Posterior vena cava (tissue), 2 donors: ENCODE data around the gene PKIG. TPM values are rescaled to one million over a fixed set of nuclear protein-coding genes. Genes with fewer than 3 reads are reported as not detected.

Experiments
- total RNA-seq, 2 donors: library from RNA; stranded (reverse); fragmentation: NEBNext Ultra II Directional; extraction: Animal tissue kit (Norgen Biotek cat#: 25700); gene quantifications; one replicate each; pipeline ENCODE4 v1.2.1, GENCODE V29; 2021
- donor health status: DM: yes; HTN: yes; CAD: no.
- donor health status: DM: yes; HTN: yes; CAD: no.

PKIG gene
- total RNA-seq, 2 donors from 2014 or later: 125 to 246 TPM

Other genes with a start within 250 kb of the PKIG start
- not detected for gene R3HDML, start 245.5 kb upstream of the PKIG start, total RNA-seq
- gene HNF4A, start 226.9 kb upstream of the PKIG start, total RNA-seq: not detected
- gene TTPAL, start 106.7 kb upstream of the PKIG start, total RNA-seq: 10 to 100 TPM; 11.8 to 14.3 TPM
- gene SERINC3, start 60.5 kb upstream of the PKIG start, total RNA-seq: 100 to 1,000 TPM in 1 of 2 donors, 10 to 100 TPM in 1; 95.0 to 104 TPM
- 10 to 100 TPM; 11.0 to 17.7 TPM for gene ADA, start 69.1 kb downstream of the PKIG start, total RNA-seq
- 100 to 1,000 TPM; 210 to 342 TPM for gene CCN5, start 132.8 kb downstream of the PKIG start, total RNA-seq
- gene KCNK15, start 163.3 kb downstream of the PKIG start, total RNA-seq: 1 to 10 TPM; 4.1 to 4.5 TPM
- gene RIMS4, start 228.0 kb downstream of the PKIG start, total RNA-seq: 1 to 10 TPM; 5.6 to 6.6 TPM